HEK293 (cell line): ENCODE results near the gene CHI3L1.

Experiments
- CTCF ChIA-PET: fragments of 350-600 bp; formaldehyde crosslinking; extraction: SDS; loops from one replicate; lab custom pipeline; 2021; ENCODE audit warnings: antibody characterized with exemption; lab: Yijun Ruan, JAX
- POLR2A ChIA-PET: fragments of 300-600 bp; formaldehyde crosslinking; extraction: SDS; loops from one replicate; lab custom pipeline; 2020; ENCODE audit warnings: antibody characterized with exemption, inconsistent platforms; lab: Yijun Ruan, JAX
- H3K27ac ChIP-seq: fragments of 200-500 bp; sonication (Bioruptor generic); 2 replicates; pipeline ENCODE4 v1.5.1; 2014; ENCODE audit warnings: low read depth, low read length, control low read depth, inconsistent platforms; ENCODE audit errors: extremely low read depth
- H3K36me3 ChIP-seq, 2 experiments: fragments of 200-500 bp in 1 of 2; sonication (Bioruptor generic) in 1 of 2; 1 replicate in 1 of 2; 2 replicates in 1 of 2; pipeline ENCODE4 v1.5.1; 2014 to 2017; ENCODE audit warnings: inconsistent platforms in 2 of 2, low read length in 2 of 2; ENCODE audit not compliant: control insufficient read depth in 2 of 2, insufficient read depth in 1 of 2
- H3K4me1 ChIP-seq: fragments of 200-500 bp; sonication (Bioruptor generic); 2 replicates; pipeline ENCODE4 v1.5.1; 2014; ENCODE audit warnings: mild to moderate bottlenecking, low read length, inconsistent platforms; ENCODE audit not compliant: control insufficient read depth, insufficient read depth
- H3K4me3 ChIP-seq: 2 replicates; pipeline ENCODE4 v1.5.1; 2011; ENCODE audit warnings: low read depth, mild to moderate bottlenecking, control low read depth, low read length, moderate library complexity
- H3K9me3 ChIP-seq: fragments of 200-500 bp; sonication (Bioruptor generic); 2 replicates; pipeline ENCODE4 v1.5.1; 2014; ENCODE audit warnings: low read depth, low read length, inconsistent platforms; ENCODE audit not compliant: control insufficient read depth, insufficient read depth
- EGR2 ChIP-seq: fragments of 450-650 bp; formaldehyde crosslinking; IDR thresholded peaks from 2 replicates; pipeline ENCODE4 v1.5.1; 2016; ENCODE audit warnings: low read depth, missing biosample characterization, missing genetic modification characterization
- GLI2 ChIP-seq: fragments of 450-650 bp; formaldehyde crosslinking; IDR thresholded peaks from 2 replicates; pipeline ENCODE4; 2017; ENCODE audit warnings: missing biosample characterization, missing genetic modification characterization, low read depth, borderline replicate concordance
- GLIS1 ChIP-seq: fragments of 450-650 bp; formaldehyde crosslinking; IDR thresholded peaks from 2 replicates; pipeline ENCODE4 v1.5.1; 2016; ENCODE audit warnings: missing biosample characterization, missing genetic modification characterization
- PRDM1 ChIP-seq: fragments of 450-650 bp; formaldehyde crosslinking; IDR thresholded peaks from 2 replicates; pipeline ENCODE4; 2016; ENCODE audit warnings: missing biosample characterization, missing genetic modification characterization
- SP3 ChIP-seq: fragments of 450-650 bp; formaldehyde crosslinking; IDR thresholded peaks from 2 replicates; pipeline ENCODE4 v1.5.1; 2016; ENCODE audit warnings: missing biosample characterization, missing genetic modification characterization
- TCF7L2 ChIP-seq: IDR thresholded peaks from 2 replicates; pipeline ENCODE4 v1.6.1; 2011; ENCODE audit warnings: low read depth, mild to moderate bottlenecking, inconsistent platforms, low read length, moderate library complexity, borderline replicate concordance
- ZNF157 ChIP-seq: fragments of 450-650 bp; formaldehyde crosslinking; IDR thresholded peaks from 2 replicates; pipeline ENCODE4 v1.5.1; 2016; ENCODE audit warnings: missing biosample characterization, missing genetic modification characterization
- ZNF184 ChIP-seq: fragments of 450-650 bp; IDR thresholded peaks from 2 replicates; pipeline ENCODE4 v1.5.1; 2018; ENCODE audit warnings: missing biosample characterization, mild to moderate bottlenecking, missing genetic modification characterization
- ZNF19 ChIP-seq: fragments of 450-650 bp; formaldehyde crosslinking; IDR thresholded peaks from 2 replicates; pipeline ENCODE4; 2016; ENCODE audit warnings: missing biosample characterization, missing genetic modification characterization, low read depth
- ZNF416 ChIP-seq: fragments of 450-650 bp; formaldehyde crosslinking; IDR thresholded peaks from 2 replicates; pipeline ENCODE4 v1.5.1; 2016; ENCODE audit warnings: missing biosample characterization, missing genetic modification characterization
- ZNF658 ChIP-seq: fragments of 450-650 bp; formaldehyde crosslinking; IDR thresholded peaks from 2 replicates; pipeline ENCODE4; 2016; ENCODE audit warnings: missing biosample characterization, missing genetic modification characterization
- ZNF76 ChIP-seq: fragments of 450-650 bp; formaldehyde crosslinking; IDR thresholded peaks from 2 replicates; pipeline ENCODE4; 2016; ENCODE audit warnings: low read depth, missing biosample characterization, missing genetic modification characterization, borderline replicate concordance
- ZNF768 ChIP-seq: fragments of 450-650 bp; formaldehyde crosslinking; IDR thresholded peaks from 2 replicates; pipeline ENCODE4 v1.5.1; 2018; ENCODE audit warnings: missing biosample characterization, mild to moderate bottlenecking, missing genetic modification characterization
- ZSCAN30 ChIP-seq: fragments of 450-650 bp; IDR thresholded peaks from 2 replicates; pipeline ENCODE4 v1.5.1; 2018; ENCODE audit warnings: missing biosample characterization, mild to moderate bottlenecking, missing genetic modification characterization, moderate library complexity
- TF ChIP-seq, protein P1 (sequence below): fragments of 450-650 bp; formaldehyde crosslinking; IDR thresholded peaks from 2 replicates; pipeline ENCODE4 v1.5.1; 2016; ENCODE audit warnings: missing biosample characterization, missing genetic modification characterization
- TF ChIP-seq, protein P2 (sequence below): fragments of 450-650 bp; formaldehyde crosslinking; IDR thresholded peaks from 2 replicates; pipeline ENCODE4 v1.5.1; 2016; ENCODE audit warnings: missing biosample characterization, missing genetic modification characterization
- TF ChIP-seq, protein P3 (sequence below): fragments of 450-650 bp; formaldehyde crosslinking; IDR thresholded peaks from 2 replicates; pipeline ENCODE4 v1.5.1; 2016; ENCODE audit warnings: missing biosample characterization, missing genetic modification characterization
- TF ChIP-seq, protein P4 (sequence below): fragments of 450-650 bp; formaldehyde crosslinking; IDR thresholded peaks from 2 replicates; pipeline ENCODE4 v1.5.1; 2016; ENCODE audit warnings: missing biosample characterization, missing genetic modification characterization, borderline replicate concordance

The CHI3L1 gene

DNA sequence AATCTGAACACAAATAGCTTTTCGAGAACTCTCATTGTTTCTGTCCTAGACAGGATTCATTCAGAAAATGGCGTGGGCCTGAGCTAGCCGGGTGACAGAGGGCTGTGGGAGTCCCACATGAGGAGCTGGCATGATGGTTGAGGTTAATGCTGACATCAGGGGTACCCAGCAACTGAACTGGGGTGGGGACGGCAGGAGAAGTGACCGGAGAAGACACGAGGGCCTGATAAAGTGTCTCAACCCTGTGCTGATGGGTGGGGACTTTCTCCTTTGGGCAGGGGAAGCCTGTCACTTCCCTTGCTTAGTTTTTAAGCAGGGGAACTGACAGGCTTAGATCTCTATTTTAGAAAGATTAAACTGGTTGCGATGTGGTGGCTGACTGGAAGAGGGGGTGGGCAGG, 28.4 kb upstream of the CHI3L1 start:
- TF ChIP-seq ZNF416 (no peak), ZSCAN30 (tag by site-specific recombination) (no peak), SP3 (tag by site-specific recombination) (no peak), ZNF768 (no peak), ZNF157 (tag by site-specific recombination) (no peak), EGR2 (no peak), TCF7L2 (no peak), ZNF19 (tag by site-specific recombination) (no peak), ZNF658 (no peak), ZNF76 (tag by site-specific recombination) (no peak), GLI2 (tag by site-specific recombination) (no peak), GLIS1 (tag by site-specific recombination) (no peak), ZNF184 (tag by site-specific recombination) (no peak), PRDM1 (tag by site-specific recombination) (no peak)
- TF ChIP-seq, protein P1, sequence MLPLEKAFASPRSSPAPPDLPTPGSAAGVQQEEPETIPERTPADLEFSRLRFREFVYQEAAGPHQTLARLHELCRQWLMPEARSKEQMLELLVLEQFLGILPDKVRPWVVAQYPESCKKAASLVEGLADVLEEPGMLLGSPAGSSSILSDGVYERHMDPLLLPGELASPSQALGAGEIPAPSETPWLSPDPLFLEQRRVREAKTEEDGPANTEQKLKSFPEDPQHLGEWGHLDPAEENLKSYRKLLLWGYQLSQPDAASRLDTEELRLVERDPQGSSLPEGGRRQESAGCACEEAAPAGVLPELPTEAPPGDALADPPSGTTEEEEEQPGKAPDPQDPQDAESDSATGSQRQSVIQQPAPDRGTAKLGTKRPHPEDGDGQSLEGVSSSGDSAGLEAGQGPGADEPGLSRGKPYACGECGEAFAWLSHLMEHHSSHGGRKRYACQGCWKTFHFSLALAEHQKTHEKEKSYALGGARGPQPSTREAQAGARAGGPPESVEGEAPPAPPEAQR (tag by site-specific recombination) = no peak
- TF ChIP-seq, protein P2, sequence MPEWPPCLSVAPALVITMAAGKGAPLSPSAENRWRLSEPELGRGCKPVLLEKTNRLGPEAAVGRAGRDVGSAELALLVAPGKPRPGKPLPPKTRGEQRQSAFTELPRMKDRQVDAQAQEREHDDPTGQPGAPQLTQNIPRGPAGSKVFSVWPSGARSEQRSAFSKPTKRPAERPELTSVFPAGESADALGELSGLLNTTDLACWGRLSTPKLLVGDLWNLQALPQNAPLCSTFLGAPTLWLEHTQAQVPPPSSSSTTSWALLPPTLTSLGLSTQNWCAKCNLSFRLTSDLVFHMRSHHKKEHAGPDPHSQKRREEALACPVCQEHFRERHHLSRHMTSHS (tag by site-specific recombination) = no peak
- TF ChIP-seq, protein P3, sequence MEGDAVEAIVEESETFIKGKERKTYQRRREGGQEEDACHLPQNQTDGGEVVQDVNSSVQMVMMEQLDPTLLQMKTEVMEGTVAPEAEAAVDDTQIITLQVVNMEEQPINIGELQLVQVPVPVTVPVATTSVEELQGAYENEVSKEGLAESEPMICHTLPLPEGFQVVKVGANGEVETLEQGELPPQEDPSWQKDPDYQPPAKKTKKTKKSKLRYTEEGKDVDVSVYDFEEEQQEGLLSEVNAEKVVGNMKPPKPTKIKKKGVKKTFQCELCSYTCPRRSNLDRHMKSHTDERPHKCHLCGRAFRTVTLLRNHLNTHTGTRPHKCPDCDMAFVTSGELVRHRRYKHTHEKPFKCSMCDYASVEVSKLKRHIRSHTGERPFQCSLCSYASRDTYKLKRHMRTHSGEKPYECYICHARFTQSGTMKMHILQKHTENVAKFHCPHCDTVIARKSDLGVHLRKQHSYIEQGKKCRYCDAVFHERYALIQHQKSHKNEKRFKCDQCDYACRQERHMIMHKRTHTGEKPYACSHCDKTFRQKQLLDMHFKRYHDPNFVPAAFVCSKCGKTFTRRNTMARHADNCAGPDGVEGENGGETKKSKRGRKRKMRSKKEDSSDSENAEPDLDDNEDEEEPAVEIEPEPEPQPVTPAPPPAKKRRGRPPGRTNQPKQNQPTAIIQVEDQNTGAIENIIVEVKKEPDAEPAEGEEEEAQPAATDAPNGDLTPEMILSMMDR = no peak
- TF ChIP-seq, protein P4, sequence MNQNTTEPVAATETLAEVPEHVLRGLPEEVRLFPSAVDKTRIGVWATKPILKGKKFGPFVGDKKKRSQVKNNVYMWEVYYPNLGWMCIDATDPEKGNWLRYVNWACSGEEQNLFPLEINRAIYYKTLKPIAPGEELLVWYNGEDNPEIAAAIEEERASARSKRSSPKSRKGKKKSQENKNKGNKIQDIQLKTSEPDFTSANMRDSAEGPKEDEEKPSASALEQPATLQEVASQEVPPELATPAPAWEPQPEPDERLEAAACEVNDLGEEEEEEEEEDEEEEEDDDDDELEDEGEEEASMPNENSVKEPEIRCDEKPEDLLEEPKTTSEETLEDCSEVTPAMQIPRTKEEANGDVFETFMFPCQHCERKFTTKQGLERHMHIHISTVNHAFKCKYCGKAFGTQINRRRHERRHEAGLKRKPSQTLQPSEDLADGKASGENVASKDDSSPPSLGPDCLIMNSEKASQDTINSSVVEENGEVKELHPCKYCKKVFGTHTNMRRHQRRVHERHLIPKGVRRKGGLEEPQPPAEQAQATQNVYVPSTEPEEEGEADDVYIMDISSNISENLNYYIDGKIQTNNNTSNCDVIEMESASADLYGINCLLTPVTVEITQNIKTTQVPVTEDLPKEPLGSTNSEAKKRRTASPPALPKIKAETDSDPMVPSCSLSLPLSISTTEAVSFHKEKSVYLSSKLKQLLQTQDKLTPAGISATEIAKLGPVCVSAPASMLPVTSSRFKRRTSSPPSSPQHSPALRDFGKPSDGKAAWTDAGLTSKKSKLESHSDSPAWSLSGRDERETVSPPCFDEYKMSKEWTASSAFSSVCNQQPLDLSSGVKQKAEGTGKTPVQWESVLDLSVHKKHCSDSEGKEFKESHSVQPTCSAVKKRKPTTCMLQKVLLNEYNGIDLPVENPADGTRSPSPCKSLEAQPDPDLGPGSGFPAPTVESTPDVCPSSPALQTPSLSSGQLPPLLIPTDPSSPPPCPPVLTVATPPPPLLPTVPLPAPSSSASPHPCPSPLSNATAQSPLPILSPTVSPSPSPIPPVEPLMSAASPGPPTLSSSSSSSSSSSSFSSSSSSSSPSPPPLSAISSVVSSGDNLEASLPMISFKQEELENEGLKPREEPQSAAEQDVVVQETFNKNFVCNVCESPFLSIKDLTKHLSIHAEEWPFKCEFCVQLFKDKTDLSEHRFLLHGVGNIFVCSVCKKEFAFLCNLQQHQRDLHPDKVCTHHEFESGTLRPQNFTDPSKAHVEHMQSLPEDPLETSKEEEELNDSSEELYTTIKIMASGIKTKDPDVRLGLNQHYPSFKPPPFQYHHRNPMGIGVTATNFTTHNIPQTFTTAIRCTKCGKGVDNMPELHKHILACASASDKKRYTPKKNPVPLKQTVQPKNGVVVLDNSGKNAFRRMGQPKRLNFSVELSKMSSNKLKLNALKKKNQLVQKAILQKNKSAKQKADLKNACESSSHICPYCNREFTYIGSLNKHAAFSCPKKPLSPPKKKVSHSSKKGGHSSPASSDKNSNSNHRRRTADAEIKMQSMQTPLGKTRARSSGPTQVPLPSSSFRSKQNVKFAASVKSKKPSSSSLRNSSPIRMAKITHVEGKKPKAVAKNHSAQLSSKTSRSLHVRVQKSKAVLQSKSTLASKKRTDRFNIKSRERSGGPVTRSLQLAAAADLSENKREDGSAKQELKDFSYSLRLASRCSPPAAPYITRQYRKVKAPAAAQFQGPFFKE (tag by site-specific recombination) = no peak
- H3K27ac ChIP-seq = no peak overlapping the region

More for the DNA sequence above, 28.4 kb upstream of the CHI3L1 start:
- H3K9me3 ChIP-seq = no peaks in the 10 kb centered on the region
- no peaks in the 10 kb centered on the region for H3K36me3 ChIP-seq
- H3K4me3 ChIP-seq = no peak overlapping the region
- ChIA-PET CTCF (interaction anchor here (0.5 to 13.0 kb wide), 20 partner anchors 9 to 193 kb away, joined by 3 to 293 read pairs (median 6); partner anchors contain the start of gene ADORA1), POLR2A (interaction anchor here (1.0 kb wide), 1 partner anchor 175 kb away, joined by 3 read pairs; no protein-coding TSS in a partner anchor)
- H3K4me1 ChIP-seq = no peaks in the 10 kb centered on the region
